HuH-7 (cell line): Measurements from ENCODE around the gene VWC2.

Experiments used
- DNase-seq: peaks from one replicate; pipeline ENCODE4 v3.0.0; 2011; ENCODE audit warnings: low spot score

The VWC2 gene

GRCh38 chr7:49773218-49773935, at the start of gene VWC2:
Gene VWC2, plus strand, starts transcription at chr7:49773638. Its CDS starts 1,798 bp downstream, at chr7:49775436.
- no peak for DNase-seq

DNA sequence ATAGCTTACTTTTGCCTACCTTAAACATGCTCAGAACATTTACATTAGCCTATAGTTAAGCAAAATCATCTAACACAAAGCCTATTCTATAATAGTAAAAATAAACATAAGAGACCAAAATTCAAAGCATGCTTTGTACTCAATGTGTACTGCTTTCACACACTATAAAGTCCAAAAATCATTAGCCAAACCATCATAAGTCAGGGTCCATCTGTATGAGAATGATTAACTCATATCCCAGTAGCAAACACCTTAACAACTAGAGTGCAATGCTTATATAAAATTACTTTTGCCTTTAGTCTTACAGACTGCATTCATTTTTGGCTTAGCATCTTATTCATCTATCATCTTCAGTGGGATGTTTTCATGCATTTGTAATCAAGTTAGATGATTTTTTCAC, 49.4 kb upstream of the VWC2 start:
- DNase-seq, result no peak

DNA sequence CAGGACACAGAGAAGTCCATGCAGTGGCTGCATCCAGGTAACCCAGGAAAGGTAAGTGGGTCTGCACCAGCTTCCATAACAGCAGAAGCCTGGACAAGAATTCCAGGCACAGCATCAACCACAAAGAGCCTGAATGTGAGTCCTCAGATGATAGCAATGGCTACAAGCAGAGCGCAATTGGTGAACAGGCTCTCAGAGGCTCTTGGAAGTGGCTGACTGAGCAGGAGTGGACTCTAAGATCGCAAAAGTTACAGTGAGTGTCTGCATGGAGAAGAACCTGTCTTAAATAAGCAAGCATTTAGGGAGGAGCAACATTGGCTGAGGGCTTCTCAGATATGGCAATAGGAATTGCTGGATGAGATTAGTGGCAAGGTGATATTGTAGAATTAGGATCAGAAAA, 41.6 kb upstream of the VWC2 start:
- DNase-seq, result no peak

DNA sequence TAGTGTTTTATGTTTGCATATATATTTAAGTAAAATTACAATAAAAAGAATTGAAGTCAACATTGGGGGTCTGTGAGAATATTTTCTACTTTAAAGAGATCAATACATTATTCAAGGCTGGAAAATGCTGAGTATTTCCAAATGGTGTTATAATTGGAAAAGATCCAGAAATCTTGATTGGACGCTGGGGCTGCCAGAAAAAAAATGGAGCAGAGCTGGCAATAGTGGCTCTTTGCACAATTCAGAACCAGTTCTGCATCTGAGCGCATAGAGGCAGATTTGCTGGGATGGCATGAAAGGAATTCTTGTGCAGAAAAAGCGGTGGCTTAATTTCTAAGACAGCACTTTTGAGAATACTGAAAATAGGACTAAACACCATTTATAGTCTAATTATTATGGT, 10.8 kb upstream of the VWC2 start:
- no peak for DNase-seq

GRCh38 chr7:49763791-49764190, 9.6 kb upstream of the VWC2 start:
- no peak for DNase-seq

DNA sequence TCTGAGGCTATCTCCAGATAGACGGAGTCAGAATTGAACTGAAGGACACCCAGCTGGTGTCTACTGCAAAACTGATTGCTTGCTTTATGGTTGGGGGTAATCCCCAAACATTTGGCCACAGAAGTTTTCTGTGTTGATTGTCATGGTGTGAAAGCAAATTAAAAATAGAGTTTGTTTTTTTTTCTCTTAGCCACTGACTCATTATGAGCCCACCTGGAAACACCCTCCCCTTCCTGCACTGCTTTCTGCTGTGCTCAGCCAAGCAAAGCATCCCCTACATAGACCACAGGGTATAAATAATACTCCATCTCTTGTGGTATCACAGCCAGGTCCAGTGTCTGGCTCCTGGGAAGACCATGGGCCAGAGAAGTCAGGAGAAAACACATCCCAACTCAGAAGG, 6.5 kb upstream of the VWC2 start:
- no peak for DNase-seq

DNA sequence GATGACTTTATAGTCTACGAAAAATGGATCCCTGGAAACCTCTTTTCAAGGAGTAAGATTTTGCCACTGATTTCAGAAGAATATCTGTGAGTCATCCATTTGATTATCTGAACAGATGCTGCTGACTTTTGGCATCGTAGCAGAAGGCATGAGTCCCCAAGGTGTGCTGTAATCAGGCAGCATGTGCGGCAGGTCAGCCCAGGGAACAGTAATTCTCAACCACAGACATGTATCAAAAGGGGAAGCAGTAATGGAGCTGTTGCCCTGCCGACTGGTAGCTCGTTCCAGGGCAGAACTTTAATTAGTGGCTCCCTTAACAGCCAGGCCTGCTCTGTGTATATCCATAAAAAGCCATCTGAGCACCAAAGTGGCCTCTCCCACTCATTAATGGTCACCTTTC, 5.7 kb upstream of the VWC2 start:
- no peak for DNase-seq

DNA sequence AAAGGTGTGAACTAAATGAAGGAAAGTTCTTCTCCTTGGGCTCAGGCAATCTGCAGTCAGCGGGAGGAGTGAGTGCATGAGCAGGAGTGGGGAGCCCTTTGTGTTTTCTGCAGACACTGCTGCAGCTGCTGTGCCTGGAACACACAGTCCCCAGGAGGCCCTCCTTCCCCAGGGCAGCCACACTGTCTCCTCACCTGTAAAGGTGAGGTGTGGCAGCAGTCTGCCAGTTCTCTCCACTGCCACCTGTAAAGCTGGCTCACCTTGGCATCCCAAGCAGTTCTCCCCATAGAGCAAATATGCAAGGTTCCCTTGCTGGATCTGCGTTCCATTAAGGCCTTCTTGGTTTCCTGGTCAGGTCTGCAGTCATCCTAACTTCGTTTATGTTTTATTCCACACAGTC, 5.2 kb upstream of the VWC2 start:
- no peak for DNase-seq

DNA sequence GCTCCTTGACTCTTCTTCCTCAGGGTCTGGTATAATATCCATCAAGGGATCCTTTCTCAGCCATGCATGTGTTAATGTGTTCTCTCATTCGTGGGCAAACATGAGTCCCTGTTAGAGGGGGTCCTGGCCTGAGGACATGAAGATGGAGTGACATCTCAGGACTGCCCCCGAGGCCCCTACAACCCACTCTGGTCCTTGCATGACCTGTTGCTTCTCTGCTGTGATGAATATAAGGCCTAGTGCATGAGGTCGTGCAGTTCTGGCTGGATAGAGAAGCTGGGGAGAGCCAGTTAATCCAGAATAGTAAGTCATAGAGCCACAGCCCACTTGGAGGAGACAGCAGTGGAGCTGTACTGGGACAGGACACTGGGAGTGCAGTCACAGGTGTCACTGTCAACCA, 4.6 kb upstream of the VWC2 start:
- DNase-seq, result no peak

GRCh38 chr7:49769285-49769857, 4.1 kb upstream of the VWC2 start:
- DNase-seq, result no peak

DNA sequence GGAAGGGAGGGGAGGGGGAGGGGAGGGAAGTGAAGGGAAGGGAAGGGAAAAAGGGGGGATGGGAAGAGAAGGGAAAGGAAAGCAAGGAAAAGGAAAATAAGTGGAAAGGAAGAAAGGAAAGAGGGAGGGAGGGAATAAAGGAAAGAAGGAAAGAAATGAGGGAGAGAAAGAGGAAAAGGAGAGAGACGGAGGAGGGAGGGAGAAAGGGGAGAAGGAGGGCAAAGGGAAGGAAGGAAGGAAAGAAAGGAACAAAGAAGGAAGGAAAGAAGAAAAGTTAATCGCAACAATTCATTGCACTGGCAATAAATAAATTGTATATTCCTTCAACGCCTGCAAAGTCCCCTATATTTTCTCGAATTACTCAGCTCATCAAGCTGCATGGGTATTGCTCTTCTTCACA, 2.6 kb upstream of the VWC2 start:
- DNase-seq, result no peak

DNA sequence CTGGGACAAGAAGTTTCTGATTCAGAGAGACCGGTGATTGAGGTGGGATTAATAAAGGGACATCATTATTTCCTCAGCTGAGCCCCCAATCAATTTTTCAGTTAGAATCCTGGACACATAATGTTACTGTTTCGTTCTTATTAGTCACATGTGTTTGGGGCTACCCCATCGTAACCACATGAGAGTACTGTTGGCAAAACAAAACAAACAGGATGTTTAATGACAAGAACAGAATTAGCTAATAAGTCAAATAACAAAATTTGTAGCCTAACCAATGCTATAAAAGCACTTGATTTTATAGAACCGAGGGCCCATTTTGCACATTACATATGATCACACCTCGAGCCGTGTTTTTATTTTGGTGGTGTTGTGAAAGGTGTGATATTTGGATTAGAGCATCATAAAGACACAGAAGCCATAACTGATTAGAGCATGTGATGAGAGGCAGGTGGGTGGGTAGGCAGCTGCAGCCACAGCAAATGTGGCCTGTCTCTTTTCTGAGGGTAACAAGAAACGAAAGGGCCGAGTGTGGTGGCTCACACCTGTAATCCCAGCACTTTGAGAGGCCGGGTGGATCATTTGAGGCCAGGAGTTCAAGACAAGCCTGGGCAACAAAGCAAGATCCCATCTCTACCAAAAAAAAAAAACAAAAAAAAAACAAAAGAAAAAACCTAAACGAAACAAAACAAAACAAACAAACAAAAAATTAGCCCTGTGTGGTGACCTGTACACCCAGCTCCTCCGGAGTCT, 1.8 kb upstream of the VWC2 start:
- DNase-seq, result no peak

- no peak for DNase-seq
These were observed 571 bp upstream of the VWC2 start for GRCh38 chr7:49772916-49773217.

GRCh38 chr7:49773936-49774458, 559 bp downstream of the VWC2 start:
- DNase-seq, result no peak

- no peak for DNase-seq
These were observed 1.1 kb downstream of the VWC2 start for GRCh38 chr7:49774459-49775064.

- DNase-seq, result no peak
These were observed 1.9 kb downstream of the VWC2 start for GRCh38 chr7:49775065-49775948.

DNA sequence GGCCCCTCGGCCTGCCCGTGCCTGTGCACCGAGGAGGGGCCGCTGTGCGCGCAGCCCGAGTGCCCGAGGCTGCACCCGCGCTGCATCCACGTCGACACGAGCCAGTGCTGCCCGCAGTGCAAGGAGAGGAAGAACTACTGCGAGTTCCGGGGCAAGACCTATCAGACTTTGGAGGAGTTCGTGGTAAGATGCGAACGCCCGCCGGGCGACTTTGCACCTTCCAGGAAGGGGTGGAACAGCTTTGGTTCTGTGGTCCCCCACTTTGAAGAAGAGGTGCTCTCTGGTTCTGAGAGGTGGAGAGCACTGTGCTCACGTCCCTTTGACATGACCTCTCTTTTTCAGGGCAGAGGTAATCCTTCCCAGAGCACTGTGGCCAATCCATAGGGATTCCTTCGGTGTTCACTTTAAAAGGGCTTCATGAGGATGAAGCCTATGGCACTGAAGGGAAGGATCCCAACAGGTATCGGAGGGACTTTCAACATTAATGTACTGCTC, 2.6 kb downstream of the VWC2 start:
- DNase-seq, result no peak

GRCh38 chr7:49776994-49777393, 3.6 kb downstream of the VWC2 start:
- DNase-seq, result peak; percentile 25

DNA sequence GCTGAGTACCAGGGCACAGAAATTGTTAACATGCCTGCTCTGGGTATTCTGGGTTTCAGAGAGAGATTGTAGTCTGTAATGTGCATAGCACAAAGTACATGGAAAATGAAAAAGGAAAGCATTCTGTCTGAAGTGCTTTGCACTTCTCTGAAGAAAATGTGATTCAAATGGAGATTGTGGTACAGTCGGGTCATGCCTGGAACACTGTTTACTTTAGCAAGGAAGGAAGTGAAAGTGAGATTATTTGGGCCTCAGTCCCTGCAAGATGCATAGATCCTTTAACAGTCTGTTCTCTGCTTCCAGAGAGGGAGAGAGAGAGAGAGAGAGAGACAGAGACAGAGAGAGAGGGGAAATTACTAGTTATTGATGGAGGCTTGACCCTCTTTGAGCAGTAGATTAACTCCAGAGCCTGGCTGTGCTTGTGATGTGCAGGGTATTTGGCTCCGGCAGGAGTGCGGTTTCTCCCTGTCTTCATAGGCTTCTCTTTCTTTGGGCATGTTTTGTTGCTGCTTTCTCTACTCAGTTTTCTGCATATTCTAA, 5.4 kb downstream of the VWC2 start:
- DNase-seq, result no peak

- no peak for DNase-seq
These were observed 7.5 kb downstream of the VWC2 start for GRCh38 chr7:49780953-49781352.

DNA sequence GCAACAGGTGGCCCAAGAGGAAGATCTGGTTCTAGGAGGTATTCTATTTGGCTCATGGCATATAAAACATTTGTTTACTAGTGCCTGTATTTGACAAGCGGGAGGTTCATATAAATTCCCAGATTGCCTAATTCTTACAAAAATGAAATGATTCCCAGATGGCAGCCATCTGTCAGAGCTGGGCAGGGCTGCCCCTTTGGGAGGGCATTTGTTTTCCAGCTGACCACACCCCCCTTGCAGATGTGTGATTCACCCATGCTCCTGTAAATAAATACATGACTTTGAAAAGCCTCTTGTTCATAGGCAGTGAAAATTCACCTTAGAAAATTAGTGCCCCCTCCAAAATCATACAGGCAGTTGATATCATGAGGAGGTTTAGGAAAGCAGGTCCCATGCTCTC, 8.6 kb downstream of the VWC2 start:
- no peak for DNase-seq

DNA sequence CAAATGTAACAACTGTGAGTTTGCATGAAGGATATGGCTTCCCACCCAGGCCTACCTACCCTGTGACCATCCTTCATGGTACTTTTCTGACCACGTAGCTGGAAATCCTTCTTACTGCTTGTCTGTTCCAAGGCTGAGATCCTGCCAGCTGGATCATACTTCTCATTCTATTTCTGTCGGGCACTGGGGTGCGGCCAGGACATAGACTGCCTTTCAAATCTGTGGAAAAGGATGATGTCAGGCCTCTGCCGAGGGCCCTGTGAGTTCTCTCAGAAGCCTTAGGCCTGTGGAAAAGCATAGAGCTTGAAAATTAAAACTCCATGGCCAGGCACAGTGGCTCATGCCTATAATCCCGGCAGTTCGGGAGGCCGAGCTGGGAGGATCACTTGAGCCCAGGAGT, 10.0 kb downstream of the VWC2 start:
- no peak for DNase-seq
